ENCODE results near the gene TBC1D23. TPM values are rescaled to one million over a fixed set of nuclear protein-coding genes. Genes with fewer than 3 reads are reported as not detected.

The TBC1D23 gene
- total and polyA plus RNA-seq, 8 donors = 10.9 to 31.3 (median 20.5) TPM

GRCh38 chr3:100266531-100266930 lies 5.7 kb downstream of the TBC1D23 start:
- Histone ChIP-seq H3K4me3 (no peak overlapping the region), H3K27ac (no peak overlapping the region), H3K9me3 (no peaks in the 10 kb centered on the region), H3K36me3 (no peaks in the 10 kb centered on the region), H3K4me1 (peaks cover 26 to 51% (median 41%) of the 10 kb centered on the region in 3 donors), H3K27me3 (no peaks in the 10 kb centered on the region)
- no peak for TF ChIP-seq CTCF (IDR thresholded peaks at IDR 0.05)
- whole genome bisulfite sequencing, 2 donors = 91 to 95% methylated on average over 1 of the region's 1 CpG
- DNase-seq (no peak), FAIRE-seq (no peak), ATAC-seq (no peak)
- intact Hi-C loops (cut with DNase I) = no loop called here

GRCh38 chr3:100268156-100268555 lies 7.4 kb downstream of the TBC1D23 start:
- no peak for ATAC-seq
- intact Hi-C loops (cut with DNase I) = no loop called here
- no peak for TF ChIP-seq CTCF (IDR thresholded peaks at IDR 0.05)
- DNase-seq = no peak
- Histone ChIP-seq H3K27ac (no peak overlapping the region), H3K36me3 (no peaks in the 10 kb centered on the region), H3K27me3 (no peaks in the 10 kb centered on the region), H3K9me3 (no peaks in the 10 kb centered on the region), H3K4me1 (peaks cover 26 to 34% (median 28%) of the 10 kb centered on the region in 3 donors), H3K4me3 (no peak overlapping the region)
- no peak for FAIRE-seq

- no peaks in the 10 kb centered on the region for H3K27me3 ChIP-seq
- 16 to 21% methylated on average over 2 of the region's 2 CpGs for WGBS, 2 donors
- no peak for TF ChIP-seq CTCF (IDR thresholded peaks at IDR 0.05)
- DNase-seq (no peak), FAIRE-seq (no peak), ATAC-seq (no peak)
- no peak overlapping the region for H3K27ac ChIP-seq
- intact Hi-C loops (cut with DNase I) = no loop called here
- no peaks in the 10 kb centered on the region for H3K36me3 ChIP-seq
- H3K4me3 ChIP-seq = no peak overlapping the region
- H3K4me1 ChIP-seq = peaks cover 20 to 34% (median 22%) of the 10 kb centered on the region in 3 donors
- no peaks in the 10 kb centered on the region for H3K9me3 ChIP-seq
Observed at GRCh38 chr3:100269001-100269400, 8.2 kb downstream of the TBC1D23 start.

- Histone ChIP-seq H3K4me3 (no peak overlapping the region), H3K4me1 (peaks cover 20 to 30% (median 22%) of the 10 kb centered on the region in 3 donors), H3K27me3 (no peaks in the 10 kb centered on the region), H3K9me3 (no peaks in the 10 kb centered on the region), H3K36me3 (no peaks in the 10 kb centered on the region), H3K27ac (no peak overlapping the region)
- no peak for TF ChIP-seq CTCF (IDR thresholded peaks at IDR 0.05)
- intact Hi-C loops (cut with DNase I) = no loop called here
- FAIRE-seq (no peak), DNase-seq (no peak), ATAC-seq (no peak)
- WGBS, 2 donors = 79 to 83% methylated on average over 2 of the region's 2 CpGs
Observed at GRCh38 chr3:100269410-100270214, 8.8 kb downstream of the TBC1D23 start.

- ATAC-seq (no peak), DNase-seq (no peak), FAIRE-seq (no peak)
- H3K36me3 ChIP-seq = no peaks in the 10 kb centered on the region
- intact Hi-C loops (cut with DNase I) = no loop called here
- TF ChIP-seq CTCF (IDR thresholded peaks at IDR 0.05) = no peak
- 83 to 87% methylated on average over 2 of the region's 2 CpGs for WGBS, 2 donors
- no peaks in the 10 kb centered on the region for H3K9me3 ChIP-seq
- no peak overlapping the region for H3K27ac ChIP-seq
- H3K27me3 ChIP-seq = no peaks in the 10 kb centered on the region
- H3K4me3 ChIP-seq = no peak overlapping the region
- peaks cover 18 to 24% (median 19%) of the 10 kb centered on the region in 3 donors for H3K4me1 ChIP-seq
Observed at GRCh38 chr3:100270215-100270583, 9.4 kb downstream of the TBC1D23 start.
